Urothelium cell line (cell line): ENCODE results near the gene TASP1.
"Not testable (repeated sequence)": the region's sequence is repeated elsewhere in the genome, so short reads cannot be mapped to it uniquely, and the experiment has no call there.

Experiments
- DNase-seq: peaks from one replicate; pipeline ENCODE4 v3.0.0; 2011; ENCODE audit warnings: low spot score, mixed read lengths
- FAIRE-seq: peaks from 2 replicates; lab custom pipeline; 2011; peaks lifted over from hg19 to GRCh38; lab: Jason Lieb, UNC

Gene TASP1

GRCh38 chr20:13404293-13404692, 234.4 kb downstream of the TASP1 start:
- no peak for FAIRE-seq

GRCh38 chr20:13403453-13403852, 235.3 kb downstream of the TASP1 start:
- DNase-seq = no peak
- no peak for FAIRE-seq

More at GRCh38 chr20:13404293-13404692, 234.4 kb downstream of the TASP1 start:
- DNase-seq = no peak

GRCh38 chr20:13402986-13403385, 235.7 kb downstream of the TASP1 start:
- FAIRE-seq = no peak
- DNase-seq = no peak

- FAIRE-seq (no peak), DNase-seq (no peak)
These were observed 236.5 kb downstream of the TASP1 start for GRCh38 chr20:13402171-13402760.

GRCh38 chr20:13401596-13401995, 237.1 kb downstream of the TASP1 start:
- DNase-seq = no peak
- no peak for FAIRE-seq

GRCh38 chr20:13400453-13400852, 238.3 kb downstream of the TASP1 start:
- FAIRE-seq = no peak
- no peak for DNase-seq

- FAIRE-seq = no peak
- DNase-seq = no peak
These were observed 241.4 kb downstream of the TASP1 start for GRCh38 chr20:13397300-13397724.

GRCh38 chr20:13396826-13397225, 241.9 kb downstream of the TASP1 start:
- FAIRE-seq (no peak), DNase-seq (no peak)

GRCh38 chr20:13396022-13396421, 242.7 kb downstream of the TASP1 start:
- no peak for FAIRE-seq
- no peak for DNase-seq

- no peak for DNase-seq
- no peak for FAIRE-seq
These were observed 243.5 kb downstream of the TASP1 start for GRCh38 chr20:13395232-13395631.

- FAIRE-seq = no peak
- DNase-seq = no peak
These were observed 246.3 kb downstream of the TASP1 start for GRCh38 chr20:13392391-13392790.

- DNase-seq (no peak), FAIRE-seq (no peak)
These were observed 249.6 kb downstream of the TASP1 start for GRCh38 chr20:13389115-13389514.

GRCh38 chr20:13384132-13384531, 254.6 kb downstream of the TASP1 start:
- no peak for DNase-seq
- no peak for FAIRE-seq

- no peak for FAIRE-seq
These were observed 255.9 kb downstream of the TASP1 start for GRCh38 chr20:13382786-13383185.

GRCh38 chr20:13380497-13381229, 258.1 kb downstream of the TASP1 start:
- DNase-seq, FAIRE-seq: not testable (repeated sequence)

More at GRCh38 chr20:13382786-13383185, 255.9 kb downstream of the TASP1 start:
- DNase-seq = no peak

- DNase-seq (no peak), FAIRE-seq (no peak)
These were observed 265.3 kb downstream of the TASP1 start for GRCh38 chr20:13373400-13373799.

GRCh38 chr20:13364278-13365170, 274.2 kb downstream of the TASP1 start:
- FAIRE-seq (no peak), DNase-seq (no peak)

GRCh38 chr20:13363473-13363872, 275.3 kb downstream of the TASP1 start:
- FAIRE-seq = no peak
- no peak for DNase-seq

- not testable (repeated sequence) for DNase-seq, FAIRE-seq
These were observed 276.6 kb downstream of the TASP1 start for GRCh38 chr20:13362165-13362564.

GRCh38 chr20:13358936-13359335, 279.8 kb downstream of the TASP1 start:
- FAIRE-seq = not testable (repeated sequence)

GRCh38 chr20:13357782-13358181, 280.9 kb downstream of the TASP1 start:
- not testable (repeated sequence) for DNase-seq, FAIRE-seq

More at GRCh38 chr20:13358936-13359335, 279.8 kb downstream of the TASP1 start:
- not testable (repeated sequence) for DNase-seq
